HG02840 (cell line): ENCODE data around the gene HUS1.
"Not testable (repeated sequence)": the region's sequence is repeated elsewhere in the genome, so short reads cannot be mapped to it uniquely, and the experiment has no call there.

Source experiments
- ATAC-seq: cut with Tn5 transposase; IDR thresholded peaks from one replicate; pipeline ENCODE4 v1.9.1; 2021; ENCODE audit warnings: mild to moderate bottlenecking, moderate library complexity, moderate number of reproducible peaks; ENCODE audit not compliant: unreplicated experiment, low FRiP score

The HUS1 gene

DNA sequence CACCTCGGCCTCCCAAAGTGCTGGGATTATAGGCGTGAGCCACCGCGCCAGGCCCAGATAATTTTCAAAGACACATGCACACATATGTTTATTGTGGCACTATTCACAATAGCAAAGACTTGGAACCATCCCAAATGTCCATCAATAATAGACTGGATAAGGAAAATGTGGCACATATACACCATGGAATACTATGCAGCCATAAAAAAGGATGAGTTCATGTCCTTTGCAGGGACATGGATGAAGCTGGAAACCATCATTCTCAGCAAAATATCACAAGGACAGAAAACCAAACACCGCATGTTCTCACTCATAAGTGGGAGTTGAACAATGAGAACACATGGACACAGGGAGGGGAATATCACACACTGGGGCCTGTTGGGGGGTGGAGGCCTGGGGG is 1.2 kb upstream of the HUS1 start:
- not testable (repeated sequence) for ATAC-seq

DNA sequence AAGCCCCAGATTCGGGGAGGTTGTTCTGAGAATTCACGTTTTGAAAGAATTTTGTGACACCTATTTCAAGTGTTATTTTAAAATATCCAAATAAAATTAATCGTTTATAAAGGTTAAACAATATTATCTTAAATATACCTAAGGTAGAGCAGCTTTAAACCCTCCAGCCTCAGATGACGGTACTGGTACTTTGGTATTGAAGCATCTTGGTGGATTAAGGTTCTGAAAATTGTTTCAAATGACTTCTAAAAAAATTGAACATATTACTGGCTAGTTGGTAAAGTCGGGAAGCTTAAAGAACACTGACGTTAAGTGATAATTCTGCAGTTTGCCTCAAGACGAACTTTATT is 392 bp upstream of the HUS1 start:
- ATAC-seq: no peak

DNA sequence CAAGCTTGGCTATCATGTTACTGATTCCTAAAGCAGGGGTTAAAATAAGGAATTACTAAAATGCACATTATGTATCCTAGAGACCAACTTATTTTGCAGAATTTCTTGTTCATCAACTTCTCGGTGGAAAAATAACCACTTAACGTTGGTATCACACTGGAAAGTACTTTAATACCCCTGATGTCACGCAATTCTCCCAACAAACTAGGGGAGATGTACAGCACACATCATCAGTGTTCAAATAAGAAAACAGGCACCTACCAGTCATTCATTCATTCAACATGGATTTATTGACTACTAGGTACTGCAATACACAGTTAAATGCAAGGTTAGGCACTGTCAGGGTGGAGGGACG is 648 bp downstream of the HUS1 start:
- ATAC-seq: no peak

DNA sequence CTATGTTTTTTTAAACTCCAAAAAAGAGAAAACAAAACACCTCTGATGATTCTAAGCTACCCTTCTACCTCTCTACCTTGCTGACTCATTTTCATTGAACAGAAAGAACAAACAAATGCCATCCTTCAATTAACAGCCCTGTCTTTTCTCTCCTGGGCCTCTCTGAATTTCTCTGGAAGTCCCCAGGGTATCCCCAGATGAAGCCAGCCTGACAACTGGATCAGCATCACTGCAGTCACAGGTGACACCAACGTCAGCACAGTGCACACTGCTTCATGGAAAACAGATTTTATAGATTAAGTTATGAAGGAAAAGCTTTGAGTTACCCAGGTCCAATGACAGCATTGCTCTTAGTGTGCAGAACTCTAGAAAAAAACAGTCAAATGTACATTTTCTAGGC is 5.7 kb downstream of the HUS1 start:
- no peak for ATAC-seq

DNA sequence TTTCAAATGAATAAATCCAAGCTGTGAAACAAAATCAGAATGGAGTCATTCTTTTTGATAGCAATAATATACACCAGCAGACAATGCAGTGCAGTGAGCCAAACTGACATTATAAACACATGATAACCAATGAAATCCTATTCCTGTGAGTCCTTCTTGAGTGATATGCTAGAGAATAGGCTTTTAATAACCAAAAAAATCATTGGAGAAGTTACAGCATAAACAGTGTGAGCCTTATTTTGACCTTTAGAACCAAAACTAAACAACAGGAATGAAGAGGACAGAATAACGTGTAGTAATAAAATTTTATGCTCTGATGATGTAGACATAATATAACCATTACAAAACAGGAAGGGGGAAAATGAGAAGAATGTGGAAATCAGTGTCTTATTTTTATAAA is 8.7 kb downstream of the HUS1 start:
- no peak for ATAC-seq

DNA sequence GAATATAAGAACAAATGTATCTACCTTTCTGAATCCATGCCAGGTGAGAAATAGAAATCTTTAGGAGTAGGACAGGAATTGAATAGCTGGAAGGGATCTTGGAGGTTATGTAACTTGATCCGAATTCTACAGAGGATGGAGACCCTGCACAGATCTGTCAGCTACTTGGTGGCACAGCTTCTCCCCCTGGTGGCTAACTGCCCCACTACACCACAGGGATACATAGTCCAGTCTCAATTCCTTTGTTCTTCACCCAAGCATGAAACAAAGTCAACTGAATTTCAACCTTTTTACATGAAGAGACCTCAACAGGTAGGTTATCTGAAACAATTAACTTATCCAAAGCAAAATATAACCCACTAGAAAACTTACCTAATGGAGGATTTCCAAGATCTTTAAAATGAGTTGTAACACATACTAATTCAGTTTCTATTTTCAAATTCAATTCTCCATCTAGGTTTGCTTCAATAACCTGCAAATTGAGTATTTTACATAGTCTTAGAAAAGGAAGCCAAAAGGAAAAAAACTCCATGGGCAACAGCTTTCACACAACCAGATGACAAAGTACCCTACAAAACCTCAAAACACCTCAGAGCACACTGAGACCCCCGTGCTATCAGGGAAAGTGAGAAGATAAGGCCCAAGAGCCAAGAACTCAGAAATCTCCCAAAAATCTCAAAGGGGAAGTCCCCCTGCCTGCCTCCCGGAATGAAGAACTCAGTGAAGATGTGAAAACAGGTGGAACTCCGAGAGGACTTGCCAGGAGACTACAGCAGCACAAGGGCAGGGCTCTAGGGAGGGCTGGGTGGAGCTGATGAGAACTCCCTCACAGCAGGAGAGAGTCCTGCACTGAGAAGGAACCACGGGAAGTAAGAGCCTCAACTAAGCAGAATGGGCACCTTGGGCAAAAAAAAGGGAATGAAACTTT is 10.3 kb downstream of the HUS1 start:
- no peak for ATAC-seq

DNA sequence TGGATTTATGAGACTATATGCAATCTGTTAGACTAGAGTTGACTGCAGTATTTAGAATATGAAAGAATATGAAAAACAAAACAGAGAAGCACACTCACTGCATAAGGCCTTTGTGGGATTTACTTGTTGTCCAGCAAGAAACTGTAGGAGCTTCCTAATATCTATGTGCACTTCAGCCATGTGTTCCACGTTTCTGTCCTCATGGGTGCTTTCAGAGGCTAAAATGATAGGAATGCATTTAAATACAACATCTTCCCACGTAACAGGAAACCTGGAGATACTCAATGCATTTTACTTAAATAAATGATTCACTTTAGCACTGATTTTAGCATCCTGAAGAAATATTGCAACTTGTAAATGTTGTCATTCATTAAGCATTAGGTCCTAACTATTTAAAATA is 11.7 kb downstream of the HUS1 start:
- ATAC-seq: no peak

DNA sequence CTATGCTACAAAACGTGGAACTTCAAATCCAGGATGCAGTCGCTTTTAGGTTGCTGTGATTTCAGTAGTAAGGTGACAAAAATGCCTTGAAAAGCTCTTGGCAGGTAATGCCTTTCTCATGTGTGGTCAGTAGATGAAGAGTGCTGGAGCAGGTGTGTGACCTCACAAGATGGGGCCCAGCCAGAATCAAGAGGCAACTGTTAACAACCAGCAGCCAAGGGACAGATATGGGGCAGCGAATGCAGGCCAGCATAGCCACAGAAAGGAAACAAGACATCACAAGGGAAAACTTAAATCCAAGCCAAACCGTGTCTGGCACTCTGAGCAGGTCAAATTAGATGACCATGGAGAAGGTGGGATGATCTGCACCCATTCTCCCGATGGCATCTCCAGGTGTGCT is 12.3 kb downstream of the HUS1 start:
- no peak for ATAC-seq

DNA sequence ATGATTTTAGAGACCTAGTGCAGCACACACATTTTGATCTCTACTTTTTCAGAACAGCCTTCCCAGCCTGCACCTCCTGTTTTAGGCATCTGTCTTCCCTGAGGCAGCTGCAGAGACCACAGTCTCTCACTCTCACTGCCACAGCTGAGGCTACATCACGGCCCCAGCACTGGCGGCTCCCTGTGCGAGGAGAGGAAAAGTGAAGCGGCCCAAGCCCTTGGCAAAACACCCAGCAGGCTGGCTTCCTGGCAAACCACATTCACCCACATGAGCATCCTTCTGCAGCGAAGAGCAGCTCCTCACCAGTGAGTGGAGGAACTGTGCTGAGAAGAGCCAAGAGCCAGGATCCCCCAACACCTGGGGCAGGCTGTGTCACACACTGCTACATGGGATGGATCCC is 14.0 kb downstream of the HUS1 start:
- ATAC-seq: no peak

DNA sequence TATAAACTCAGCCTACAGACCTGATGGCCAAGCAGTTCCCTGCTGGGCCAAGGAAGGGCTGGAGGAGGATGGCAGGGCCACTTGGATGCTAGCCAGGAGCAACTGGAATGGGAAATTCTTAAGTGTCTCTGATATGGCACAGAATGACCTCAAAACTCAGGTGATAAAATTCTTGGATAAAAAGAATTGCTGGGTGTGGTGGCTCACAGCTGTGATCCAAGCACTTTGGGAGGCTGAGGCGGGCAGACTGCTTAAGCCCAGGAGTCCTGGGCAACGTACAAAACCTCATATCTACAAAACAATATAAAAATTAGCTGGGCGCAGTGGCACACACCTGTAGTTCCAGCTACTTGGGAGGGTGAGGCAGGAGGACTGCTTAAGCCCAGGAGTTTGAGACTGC is 17.2 kb downstream of the HUS1 start:
- ATAC-seq: no peak

DNA sequence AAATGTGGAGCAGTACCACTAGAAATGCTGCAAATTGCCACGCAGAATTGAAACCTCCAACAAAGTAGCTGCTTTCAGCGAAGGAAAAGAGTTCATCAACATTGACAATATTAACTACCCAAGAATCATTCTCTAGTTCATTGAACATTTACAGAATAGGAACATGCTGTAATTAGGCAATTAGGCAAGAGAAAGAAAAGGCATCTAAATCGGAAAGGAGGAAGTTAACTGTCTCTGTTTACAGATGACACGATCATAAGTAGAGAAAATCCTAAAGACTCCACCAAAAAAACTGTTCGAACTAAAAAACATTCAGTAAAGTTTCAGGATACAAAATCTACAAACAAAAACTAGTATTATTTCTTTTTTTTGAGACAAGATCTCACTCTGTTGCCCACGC is 22.3 kb downstream of the HUS1 start:
- ATAC-seq: no peak

DNA sequence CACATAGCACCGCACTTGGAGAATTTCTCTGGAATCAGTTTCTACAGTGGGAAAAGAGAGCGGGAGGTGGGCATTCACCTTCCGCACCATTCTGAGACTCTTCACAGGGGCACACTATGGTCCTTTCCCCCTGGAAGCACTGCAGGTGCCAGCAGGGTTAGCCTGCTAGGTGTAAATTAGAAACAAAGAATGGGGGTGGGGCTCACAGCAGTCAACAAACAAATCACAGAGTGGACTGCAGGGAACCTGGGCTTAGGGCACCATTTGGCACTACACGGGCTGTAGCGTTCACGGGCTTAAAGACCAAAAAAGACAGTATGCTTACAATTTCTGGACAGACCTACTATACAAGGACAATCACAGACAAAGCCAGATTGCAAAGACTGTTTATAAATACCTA is 23.2 kb downstream of the HUS1 start:
- no peak for ATAC-seq

DNA sequence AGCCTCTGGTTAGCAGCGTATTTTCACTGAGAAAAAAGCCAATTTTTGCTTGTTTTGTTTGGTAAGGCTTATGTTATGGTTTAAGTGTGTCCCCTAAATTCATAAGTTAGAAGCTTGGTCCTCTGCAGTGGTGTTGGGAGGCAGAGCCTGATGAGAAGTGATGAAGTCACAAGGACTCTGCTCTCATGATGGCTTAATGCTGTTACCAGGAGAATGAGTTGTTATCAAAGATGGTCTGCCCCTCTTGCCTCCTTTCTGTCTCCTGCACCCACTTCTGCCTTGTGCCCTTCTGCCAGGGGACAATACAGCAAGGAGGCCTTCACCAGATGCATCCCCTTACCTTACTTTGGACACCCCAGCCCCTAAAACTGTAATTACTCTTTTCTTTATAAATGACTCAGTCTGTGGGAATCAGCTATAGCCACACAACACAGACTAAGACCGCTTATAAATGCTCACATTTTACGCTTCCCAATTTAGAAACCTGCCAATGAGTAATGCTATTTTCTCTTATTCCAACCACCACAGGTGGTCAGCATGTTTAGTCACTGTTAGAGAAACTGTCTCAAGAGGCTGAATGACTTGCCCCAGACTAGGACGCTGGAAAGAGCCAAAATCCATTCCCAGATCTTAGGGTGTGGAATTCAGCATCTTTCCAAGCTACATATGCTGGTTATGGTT is 25.0 kb downstream of the HUS1 start:
- ATAC-seq: no peak

DNA sequence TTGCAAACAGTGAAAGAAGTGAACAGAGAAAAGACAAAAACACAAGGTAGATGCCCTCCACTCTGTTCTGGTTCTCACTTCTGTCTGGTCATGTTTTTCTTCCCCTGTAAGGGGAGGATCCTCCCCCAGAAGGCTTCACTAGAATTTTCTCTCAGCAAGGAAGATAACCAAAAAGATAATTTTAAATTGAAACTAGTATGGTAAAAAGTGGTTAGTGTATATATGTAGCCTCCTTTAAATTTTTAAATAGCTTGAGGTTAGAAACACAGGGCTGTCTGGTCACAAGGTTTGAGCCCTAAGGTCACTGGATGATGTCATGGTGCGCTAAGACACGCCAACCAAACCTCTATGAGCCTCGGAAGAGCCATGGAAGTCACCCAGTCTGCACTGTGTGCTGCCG is 25.6 kb downstream of the HUS1 start:
- ATAC-seq: no peak

DNA sequence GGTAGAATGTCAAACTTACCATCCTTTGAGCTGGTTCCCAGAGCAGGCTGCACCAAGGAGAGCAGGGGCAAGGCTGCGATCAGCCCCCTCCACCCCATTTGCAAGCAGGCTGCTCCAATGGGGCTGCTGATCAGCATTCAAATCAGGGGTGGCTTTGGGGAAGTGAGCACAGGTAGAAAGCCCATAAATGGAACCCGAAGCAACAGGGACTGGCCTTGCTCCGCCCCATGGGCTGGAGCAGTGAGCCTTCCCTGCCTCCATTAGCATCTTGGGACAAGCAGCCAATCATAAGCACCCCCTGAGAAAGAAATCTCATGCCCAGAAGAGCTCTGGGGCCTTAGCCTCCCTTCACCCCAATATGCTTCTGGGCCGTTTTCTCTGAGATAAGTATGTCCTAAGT is 27.2 kb downstream of the HUS1 start:
- ATAC-seq: no peak

DNA sequence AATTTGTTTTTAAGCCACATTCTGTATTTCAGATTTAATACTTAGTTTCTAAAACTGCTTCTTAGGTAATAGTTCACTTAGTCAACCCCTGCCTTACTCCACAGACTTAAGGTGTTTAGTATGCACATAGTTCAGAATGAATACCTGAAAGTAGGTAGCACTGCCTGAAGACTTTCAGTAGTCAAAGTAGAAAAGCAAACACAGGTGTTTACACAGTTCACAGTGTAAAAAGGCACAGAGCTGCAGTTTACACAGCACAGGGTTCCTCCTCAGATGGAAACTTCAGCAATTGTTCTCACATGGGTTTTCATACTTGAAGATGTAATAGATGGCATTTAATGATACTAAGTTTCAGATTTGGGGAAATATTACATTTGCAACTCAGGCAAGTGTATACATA is 28.0 kb downstream of the HUS1 start:
- ATAC-seq: no peak

DNA sequence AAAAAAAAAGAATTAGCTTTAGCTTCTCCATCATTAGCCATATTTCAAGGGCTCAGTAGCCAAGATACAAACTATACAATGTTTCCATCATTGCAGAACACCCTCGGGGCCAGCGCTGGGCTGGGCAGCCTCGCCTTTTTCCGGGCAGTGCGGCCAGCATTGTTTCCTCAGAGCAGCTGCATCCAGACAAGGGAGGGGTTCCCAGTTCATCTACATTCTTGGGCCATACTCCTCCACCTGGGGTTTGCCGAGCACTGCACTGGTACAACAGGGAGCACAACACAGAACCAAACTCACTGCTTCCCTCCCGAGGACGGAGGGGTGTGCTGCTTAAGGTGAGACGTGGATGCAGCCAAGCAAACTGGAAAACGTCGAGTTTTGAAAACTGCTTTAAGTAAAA is 28.7 kb downstream of the HUS1 start:
- no peak for ATAC-seq

DNA sequence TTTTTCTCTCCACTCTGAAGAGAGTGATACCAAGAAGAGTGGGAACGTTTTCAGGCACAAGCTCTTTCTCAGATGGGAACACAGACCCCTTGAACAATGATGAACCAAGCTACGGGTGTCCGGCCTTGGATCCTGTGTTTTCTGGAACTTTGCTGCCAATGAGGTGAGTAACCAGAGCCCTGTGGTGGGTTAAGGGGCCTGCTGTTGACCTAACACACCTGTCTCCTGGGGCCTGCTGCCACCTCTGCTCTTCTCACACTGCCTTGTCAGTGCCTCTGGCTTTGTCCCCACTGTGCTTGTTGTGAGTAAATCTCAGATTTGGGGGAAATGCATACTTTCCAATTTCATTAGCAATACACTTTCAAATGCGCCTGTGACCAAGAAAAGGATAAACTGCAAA is 29.7 kb downstream of the HUS1 start:
- ATAC-seq: no peak

DNA sequence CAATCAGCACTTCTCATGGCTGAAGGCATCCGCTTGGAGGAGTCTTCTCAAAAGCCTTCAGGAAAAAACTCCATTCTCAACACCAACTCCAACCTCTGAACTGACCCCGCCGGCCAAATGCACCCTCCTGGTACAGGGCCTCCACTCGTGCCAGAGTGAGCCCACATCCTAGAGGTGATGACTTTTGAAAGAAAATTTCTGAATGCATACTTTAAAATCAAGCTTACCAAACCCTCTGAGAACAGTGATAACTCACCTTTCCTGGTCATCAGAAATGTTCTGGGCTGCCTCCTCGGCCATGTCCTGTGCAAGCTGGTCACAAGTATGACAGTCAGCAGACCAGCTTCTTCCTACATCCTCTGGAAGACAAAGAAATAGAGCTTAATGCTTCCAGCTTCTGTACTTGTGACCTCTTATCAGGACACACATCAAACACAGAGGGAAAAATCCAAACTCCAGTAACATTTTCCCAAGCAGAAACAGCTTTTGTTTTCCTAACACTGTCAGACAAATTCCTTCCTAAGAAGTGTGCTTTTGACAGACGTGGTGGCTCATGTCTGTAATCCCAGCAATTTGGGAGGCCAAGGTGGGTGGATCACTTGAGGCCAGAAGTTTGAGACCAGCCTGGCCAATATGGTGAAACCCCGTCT is 31.1 kb downstream of the HUS1 start, which contains the start of gene PKD1L1:
PKD1L1 (minus strand) TSS at position 326 of the 650 bp plus-strand sequence; CDS start at position 300, 26 bp downstream.
- no peak for ATAC-seq

DNA sequence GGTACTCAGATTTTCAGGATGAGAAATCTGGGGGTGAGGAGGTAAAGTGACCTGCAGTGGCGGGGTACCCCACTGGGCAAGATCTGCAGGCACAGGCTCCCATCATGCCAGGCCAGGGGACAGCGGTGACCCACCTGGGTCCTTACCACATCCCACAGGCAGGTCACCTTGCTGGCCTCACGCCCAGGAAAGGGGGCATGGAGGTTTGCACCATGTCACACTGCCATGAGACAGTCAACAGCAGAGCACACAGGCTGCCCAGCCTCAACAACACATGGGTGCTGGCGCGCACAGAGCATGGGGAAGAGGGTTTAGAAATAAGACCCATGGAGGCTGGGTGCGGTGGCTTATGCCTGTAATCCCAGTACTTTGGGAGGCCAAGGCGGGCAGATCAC is 32.1 kb downstream of the HUS1 start:
- no peak for ATAC-seq

DNA sequence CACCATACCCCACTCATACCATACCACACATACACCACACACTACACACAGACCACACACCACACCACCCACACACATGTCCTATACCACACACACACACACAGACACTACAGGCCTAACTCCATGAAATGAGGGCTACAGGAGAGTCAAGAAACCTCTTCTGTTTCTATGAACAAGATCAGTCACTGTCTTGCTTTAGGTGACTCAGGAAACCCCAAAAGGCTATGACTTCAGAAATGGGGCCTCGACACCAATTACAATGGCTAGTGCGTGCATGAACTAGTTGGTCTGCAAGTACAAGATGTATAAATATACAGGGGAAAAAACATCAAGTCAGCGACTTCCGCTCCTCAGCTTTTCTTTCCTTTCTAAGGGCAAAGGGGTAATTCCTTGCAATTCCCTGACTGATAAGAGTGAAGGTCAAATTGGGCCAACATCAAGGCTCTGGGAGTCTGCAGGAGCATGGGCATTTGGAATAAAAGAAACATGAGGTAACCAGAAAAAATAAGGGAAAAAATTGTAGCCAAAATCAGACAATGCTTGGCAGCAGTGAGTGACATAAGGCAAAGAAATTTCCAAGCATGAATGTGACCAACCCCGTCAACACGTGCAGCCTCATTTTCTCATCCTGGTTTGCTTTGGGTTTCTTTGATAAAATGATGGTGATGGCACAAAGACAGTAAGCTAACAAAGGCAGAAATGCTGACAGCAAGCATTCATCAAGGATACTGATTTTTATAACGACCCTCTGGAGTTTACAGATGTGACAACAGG is 32.6 kb downstream of the HUS1 start:
- ATAC-seq: no peak
